Measurements from ENCODE around the gene MCHR2. TPM values are rescaled to one million over a fixed set of nuclear protein-coding genes. Genes with fewer than 3 reads are reported as not detected.

MCHR2 gene
- total RNA-seq, 5 donors from 2014 or later (not counting 1 experiment from before 2014, with no cell fraction given), result not detected

DNA sequence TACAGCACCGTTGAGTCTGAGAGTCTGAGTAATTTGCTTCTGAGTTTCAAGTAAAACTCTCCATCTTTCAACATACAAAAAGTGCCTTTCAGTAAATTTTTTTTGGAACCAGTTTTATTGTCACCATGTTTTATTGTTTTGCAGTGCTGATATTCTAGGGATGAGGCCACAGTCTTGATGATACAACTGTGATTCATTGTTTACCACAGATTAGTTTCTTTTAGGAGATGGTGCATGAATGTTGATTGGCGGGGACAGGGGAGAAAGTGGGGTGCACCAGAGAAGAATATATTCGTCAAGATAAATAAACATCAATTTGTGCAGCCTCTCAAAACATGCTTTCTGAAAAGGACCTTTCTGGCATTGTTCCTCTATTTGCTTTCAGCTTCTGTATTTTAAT, 109.0 kb downstream of the MCHR2 start:
- CTCF ChIA-PET, result no interaction called here
- Mint-ChIP-seq H3K9me3 (no peaks in the 10 kb centered on the region), H3K4me1 (peaks cover 0 to 11% (median 10%) of the 10 kb centered on the region in 3 donors), H3K36me3 (no peaks in the 10 kb centered on the region), H3K27me3 (peaks cover 0 to 20% of the 10 kb centered on the region in 2 donors), H3K27ac (no peak overlapping the region), H3K4me3 (no peak overlapping the region)
- H3K9me3 ChIP-seq, result no peaks in the 10 kb centered on the region
- WGBS (ENCODE audit: insufficient coverage), result no CpG with 5 or more reads among the region's 3 CpGs
- POLR2A ChIA-PET, result no interaction called here
- DNase-seq (no peak), ATAC-seq (replicated peaks in 1 of 4) (no peak)
- no peaks in the 10 kb centered on the region for H3K4me1 ChIP-seq (ENCODE audit: control insufficient read depth in 1 of 2, extremely low read depth in 1 of 2, insufficient read depth in 2 of 2, low read length in 2 of 2)
- H3K27ac ChIP-seq (ENCODE audit: low read length), result no peak overlapping the region
- no peaks in the 10 kb centered on the region for H3K27me3 ChIP-seq (replicated peaks in 1 of 2; ENCODE audit: control insufficient read depth in 2 of 2, extremely low read depth in 1 of 2, insufficient read depth in 2 of 2, low read length in 1 of 2)
- H3K36me3 ChIP-seq (ENCODE audit: control insufficient read depth in 2 of 2, extremely low read depth in 1 of 2, insufficient read depth in 1 of 2, low read length in 1 of 2), result no peaks in the 10 kb centered on the region
- H3K4me3 ChIP-seq (ENCODE audit: control insufficient read depth in 1 of 2, extremely low read depth in 1 of 2, low read length in 1 of 2), result no peak overlapping the region

DNA sequence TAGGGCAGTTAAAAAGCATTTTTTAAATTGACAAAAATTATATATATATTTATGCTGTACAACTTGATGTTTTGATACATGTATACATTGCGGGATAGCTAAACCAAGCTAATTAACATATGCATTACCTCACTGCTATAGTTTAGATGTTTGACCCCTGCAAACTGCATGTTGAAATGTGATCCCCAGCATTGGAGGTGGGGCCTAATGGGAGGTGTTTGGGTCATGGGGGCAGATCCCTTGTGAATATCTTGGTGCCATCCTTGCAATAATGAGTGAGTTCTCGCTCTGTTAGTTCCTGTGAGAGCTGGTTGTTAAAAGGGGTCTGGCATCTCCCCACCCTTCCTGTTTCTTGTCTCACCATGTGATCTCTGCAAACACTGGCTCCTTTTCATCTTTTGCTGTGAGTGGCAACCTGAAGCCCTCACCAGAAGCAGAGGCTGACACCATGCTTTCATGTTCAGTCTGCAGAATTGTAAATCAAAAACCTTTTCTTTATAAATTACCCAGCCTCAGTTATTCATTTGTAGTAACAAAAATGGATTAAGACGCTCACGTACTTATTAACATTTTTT, 111.8 kb downstream of the MCHR2 start:
- Mint-ChIP-seq H3K36me3 (no peaks in the 10 kb centered on the region), H3K4me3 (no peak overlapping the region), H3K4me1 (peaks cover 0 to 11% (median 10%) of the 10 kb centered on the region in 3 donors), H3K27ac (no peak overlapping the region), H3K9me3 (no peaks in the 10 kb centered on the region), H3K27me3 (peaks cover 0 to 11% of the 10 kb centered on the region in 2 donors)
- CTCF ChIA-PET, result interaction anchor here (0.6 to 1.0 kb wide), 4 partner anchors 12 to 146 kb away, joined by 3 to 6 read pairs (median 3); no protein-coding TSS in a partner anchor
- no CpG with 5 or more reads among the region's 4 CpGs for WGBS (ENCODE audit: insufficient coverage)
- Histone ChIP-seq H3K9me3 (no peaks in the 10 kb centered on the region), H3K27ac (ENCODE audit: low read length) (no peak overlapping the region), H3K36me3 (ENCODE audit: control insufficient read depth in 2 of 2, extremely low read depth in 1 of 2, insufficient read depth in 1 of 2, low read length in 1 of 2) (no peaks in the 10 kb centered on the region), H3K4me1 (ENCODE audit: control insufficient read depth in 1 of 2, extremely low read depth in 1 of 2, insufficient read depth in 2 of 2, low read length in 2 of 2) (no peaks in the 10 kb centered on the region), H3K27me3 (replicated peaks in 1 of 2; ENCODE audit: control insufficient read depth in 2 of 2, extremely low read depth in 1 of 2, insufficient read depth in 2 of 2, low read length in 1 of 2) (peaks cover 0 to 3% of the 10 kb centered on the region in 2 experiments), H3K4me3 (ENCODE audit: control insufficient read depth in 1 of 2, extremely low read depth in 1 of 2, low read length in 1 of 2) (no peak overlapping the region)
- ATAC-seq (replicated peaks in 1 of 4) (peak in 3 of 4 experiments; percentile 37 to 62 (median 41)), DNase-seq (peak in 1 of 35 experiments; percentile 5)
- POLR2A ChIA-PET, result no interaction called here

DNA sequence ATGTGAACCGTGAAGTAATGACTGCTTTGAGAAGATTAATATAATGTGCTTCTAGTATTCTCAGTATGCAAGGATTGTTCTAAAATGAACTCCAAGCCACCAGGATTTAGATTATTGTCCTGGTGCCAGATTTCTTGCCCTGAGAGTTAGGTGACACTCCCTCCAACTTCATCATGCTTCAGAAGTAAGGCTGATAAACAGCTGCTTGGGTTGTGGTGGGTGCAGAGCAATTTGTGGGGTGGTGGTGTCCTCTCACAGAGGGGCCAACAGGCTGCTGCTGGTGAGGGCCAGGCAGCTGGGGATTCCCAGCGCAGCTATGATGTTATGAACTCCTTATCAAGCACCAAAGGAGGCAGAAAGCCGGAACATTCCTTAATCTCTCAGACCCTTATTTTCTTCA, 114.6 kb downstream of the MCHR2 start:
- no peaks in the 10 kb centered on the region for H3K4me1 ChIP-seq (ENCODE audit: control insufficient read depth in 1 of 2, extremely low read depth in 1 of 2, insufficient read depth in 2 of 2, low read length in 2 of 2)
- DNase-seq, result no peak
- no peaks in the 10 kb centered on the region for H3K36me3 Mint-ChIP-seq
- no peak overlapping the region for H3K27ac ChIP-seq (ENCODE audit: low read length)
- ChIA-PET CTCF (no interaction called here), POLR2A (no interaction called here)
- H3K4me3 Mint-ChIP-seq, result no peak overlapping the region
- no peaks in the 10 kb centered on the region for H3K36me3 ChIP-seq (ENCODE audit: control insufficient read depth in 2 of 2, extremely low read depth in 1 of 2, insufficient read depth in 1 of 2, low read length in 1 of 2)
- peaks cover 0 to 3% of the 10 kb centered on the region in 2 experiments for H3K27me3 ChIP-seq (replicated peaks in 1 of 2; ENCODE audit: control insufficient read depth in 2 of 2, extremely low read depth in 1 of 2, insufficient read depth in 2 of 2, low read length in 1 of 2)
- no peak for ATAC-seq (replicated peaks in 1 of 4)
- whole genome bisulfite sequencing (ENCODE audit: insufficient coverage), result no CpG with 5 or more reads among the region's 3 CpGs
- no peak overlapping the region for H3K27ac Mint-ChIP-seq
- H3K9me3 ChIP-seq, result no peaks in the 10 kb centered on the region
- no peaks in the 10 kb centered on the region for H3K9me3 Mint-ChIP-seq
- peaks cover 0 to 14% of the 10 kb centered on the region in 2 donors for H3K27me3 Mint-ChIP-seq
- H3K4me1 Mint-ChIP-seq, result peaks cover 0 to 11% (median 10%) of the 10 kb centered on the region in 3 donors
- no peak overlapping the region for H3K4me3 ChIP-seq (ENCODE audit: control insufficient read depth in 1 of 2, extremely low read depth in 1 of 2, low read length in 1 of 2)

DNA sequence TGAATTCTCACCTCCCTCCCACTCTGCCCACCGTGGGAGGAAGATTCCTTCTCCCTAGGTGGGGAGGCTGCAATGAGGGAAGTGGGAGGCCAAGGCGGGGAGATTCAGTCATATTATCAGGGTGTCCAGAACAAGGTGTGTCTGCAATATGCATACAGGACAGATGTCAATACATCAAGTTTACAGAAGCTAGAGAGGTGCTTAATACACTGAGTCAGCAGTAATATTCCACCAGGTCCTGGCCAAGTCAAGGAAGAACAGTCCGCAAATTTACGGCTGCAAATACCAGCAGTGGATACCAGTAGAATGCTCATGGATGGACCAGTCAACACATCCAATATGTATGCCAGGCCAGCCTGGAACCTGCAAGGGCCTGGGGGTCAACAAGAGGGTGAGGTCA, 119.0 kb downstream of the MCHR2 start:
- Histone ChIP-seq H3K9me3 (no peaks in the 10 kb centered on the region), H3K27ac (ENCODE audit: low read length) (no peak overlapping the region), H3K27me3 (replicated peaks in 1 of 2; ENCODE audit: control insufficient read depth in 2 of 2, extremely low read depth in 1 of 2, insufficient read depth in 2 of 2, low read length in 1 of 2) (peaks cover 0 to 7% of the 10 kb centered on the region in 2 experiments), H3K36me3 (ENCODE audit: control insufficient read depth in 2 of 2, extremely low read depth in 1 of 2, insufficient read depth in 1 of 2, low read length in 1 of 2) (no peaks in the 10 kb centered on the region), H3K4me3 (ENCODE audit: control insufficient read depth in 1 of 2, extremely low read depth in 1 of 2, low read length in 1 of 2) (no peak overlapping the region), H3K4me1 (ENCODE audit: control insufficient read depth in 1 of 2, extremely low read depth in 1 of 2, insufficient read depth in 2 of 2, low read length in 2 of 2) (no peaks in the 10 kb centered on the region)
- CTCF ChIA-PET, result interaction anchor here in 1 of 2 donors (0.6 kb wide), 1 partner anchor 887 kb away, joined by 4 read pairs; no protein-coding TSS in a partner anchor
- Mint-ChIP-seq H3K4me1 (no peaks in the 10 kb centered on the region), H3K27ac (no peak overlapping the region), H3K36me3 (no peaks in the 10 kb centered on the region), H3K27me3 (peaks cover 18 to 22% of the 10 kb centered on the region in 2 donors), H3K4me3 (no peak overlapping the region), H3K9me3 (no peaks in the 10 kb centered on the region)
- no CpG with 5 or more reads among the region's 4 CpGs for WGBS (ENCODE audit: insufficient coverage)
- POLR2A ChIA-PET, result no interaction called here
- ATAC-seq (replicated peaks in 1 of 4), result no peak
- no peak for DNase-seq

DNA sequence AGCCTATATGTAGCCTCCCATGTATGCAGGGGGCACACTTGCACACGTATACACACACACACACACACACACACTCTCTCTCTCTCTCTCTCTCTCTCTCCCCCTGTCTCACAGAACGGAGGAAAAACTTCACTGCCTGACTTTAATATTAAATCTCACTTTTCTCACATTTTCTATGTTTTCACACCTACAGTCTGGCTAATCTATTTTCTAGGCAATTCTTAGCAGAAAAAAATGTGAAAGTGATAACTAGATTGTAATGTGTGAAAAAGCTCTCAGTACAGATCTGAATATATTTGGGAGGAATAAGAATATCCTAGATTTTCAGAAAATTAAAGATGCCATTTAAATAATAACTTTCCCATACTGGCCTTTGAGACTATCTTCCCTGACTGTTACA, 120.9 kb downstream of the MCHR2 start:
- POLR2A ChIA-PET, result no interaction called here
- H3K27me3 ChIP-seq (replicated peaks in 1 of 2; ENCODE audit: control insufficient read depth in 2 of 2, extremely low read depth in 1 of 2, insufficient read depth in 2 of 2, low read length in 1 of 2), result peaks cover 5 to 7% of the 10 kb centered on the region in 2 experiments

DNA sequence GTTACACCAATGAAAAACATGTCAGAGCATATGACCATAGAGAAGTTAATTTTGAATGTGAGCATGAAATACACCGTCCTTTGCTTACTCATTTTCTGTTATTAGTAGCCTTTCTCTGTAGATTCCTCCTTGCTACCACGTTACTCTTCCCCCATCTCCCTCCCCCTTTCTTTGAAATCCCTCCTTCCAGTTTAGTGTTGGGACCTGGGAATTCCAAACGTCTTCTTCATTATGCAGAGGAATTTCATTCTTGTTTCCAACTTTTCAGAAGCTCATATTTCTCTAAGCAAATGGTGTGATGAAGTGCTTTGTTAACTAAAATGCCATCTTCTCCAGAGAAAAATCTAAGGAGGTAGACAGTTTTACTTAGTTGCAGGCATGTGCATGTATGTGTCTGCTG, 122.4 kb downstream of the MCHR2 start:
- ChIA-PET POLR2A (no interaction called here), CTCF (interaction anchor here in 1 of 2 donors (0.6 kb wide), 1 partner anchor 584 kb away, joined by 4 read pairs; no protein-coding TSS in a partner anchor)
- Mint-ChIP-seq H3K9me3 (no peaks in the 10 kb centered on the region), H3K27ac (no peak overlapping the region), H3K4me3 (no peak overlapping the region), H3K4me1 (peaks cover 5 to 6% (median 5%) of the 10 kb centered on the region in 3 donors), H3K27me3 (peaks cover 29 to 32% of the 10 kb centered on the region in 2 donors), H3K36me3 (no peaks in the 10 kb centered on the region)
- Histone ChIP-seq H3K27me3 (replicated peaks in 1 of 2; ENCODE audit: control insufficient read depth in 2 of 2, extremely low read depth in 1 of 2, insufficient read depth in 2 of 2, low read length in 1 of 2) (peaks cover 6 to 8% of the 10 kb centered on the region in 2 experiments), H3K9me3 (no peaks in the 10 kb centered on the region), H3K4me1 (ENCODE audit: control insufficient read depth in 1 of 2, extremely low read depth in 1 of 2, insufficient read depth in 2 of 2, low read length in 2 of 2) (peaks cover 0 to 3% of the 10 kb centered on the region in 2 experiments), H3K27ac (ENCODE audit: low read length) (no peak overlapping the region), H3K36me3 (ENCODE audit: control insufficient read depth in 2 of 2, extremely low read depth in 1 of 2, insufficient read depth in 1 of 2, low read length in 1 of 2) (no peaks in the 10 kb centered on the region), H3K4me3 (ENCODE audit: control insufficient read depth in 1 of 2, extremely low read depth in 1 of 2, low read length in 1 of 2) (no peak overlapping the region)
- 0% methylated on average over 1 of the region's 3 CpGs for WGBS (ENCODE audit: insufficient coverage)
- DNase-seq (no peak), ATAC-seq (replicated peaks in 1 of 4) (no peak)

More for the DNA sequence above, 120.9 kb downstream of the MCHR2 start:
- DNase-seq, result no peak
- CTCF ChIA-PET, result no interaction called here
- no peak for ATAC-seq (replicated peaks in 1 of 4)
- no peaks in the 10 kb centered on the region for H3K9me3 Mint-ChIP-seq
- H3K4me3 Mint-ChIP-seq, result no peak overlapping the region
- no peaks in the 10 kb centered on the region for H3K36me3 ChIP-seq (ENCODE audit: control insufficient read depth in 2 of 2, extremely low read depth in 1 of 2, insufficient read depth in 1 of 2, low read length in 1 of 2)
- no peak overlapping the region for H3K27ac Mint-ChIP-seq
- H3K27ac ChIP-seq (ENCODE audit: low read length), result no peak overlapping the region
- H3K36me3 Mint-ChIP-seq, result no peaks in the 10 kb centered on the region
- peaks cover 29 to 32% of the 10 kb centered on the region in 2 donors for H3K27me3 Mint-ChIP-seq
- H3K4me3 ChIP-seq (ENCODE audit: control insufficient read depth in 1 of 2, extremely low read depth in 1 of 2, low read length in 1 of 2), result no peak overlapping the region
- peaks cover 5 to 6% (median 5%) of the 10 kb centered on the region in 3 donors for H3K4me1 Mint-ChIP-seq
- 47% methylated on average over 2 of the region's 2 CpGs for WGBS (ENCODE audit: insufficient coverage)
- H3K4me1 ChIP-seq (ENCODE audit: control insufficient read depth in 1 of 2, extremely low read depth in 1 of 2, insufficient read depth in 2 of 2, low read length in 2 of 2), result peaks cover 0 to 3% of the 10 kb centered on the region in 2 experiments
- no peaks in the 10 kb centered on the region for H3K9me3 ChIP-seq
